Neural cell (in vitro differentiated cells): ENCODE data around the gene ETFA.

Experiments used
- CTCF ChIP-seq: fragments of 450-650 bp; IDR thresholded peaks from 2 replicates; pipeline ENCODE4 v1.5.1; 2014; ENCODE audit warnings: antibody characterized with exemption, mild to moderate bottlenecking, moderate library complexity; ENCODE audit not compliant: poor library complexity, severe bottlenecking
- MXI1 ChIP-seq: fragments of 450-650 bp; conservative IDR thresholded peaks from 2 replicates; pipeline ENCODE4 v1.6.1; 2014; ENCODE audit warnings: antibody characterized with exemption, mild to moderate bottlenecking; ENCODE audit not compliant: poor library complexity, severe bottlenecking
- POLR2AphosphoS5 ChIP-seq: IDR thresholded peaks from 2 replicates; pipeline ENCODE4 v1.6.1; 2012
- TAF1 ChIP-seq: IDR thresholded peaks from 2 replicates; pipeline ENCODE4 v1.6.1; 2012; ENCODE audit warnings: low read depth

- no peak for TF ChIP-seq CTCF
- no peak for TF ChIP-seq POLR2AphosphoS5
- no peak for TF ChIP-seq MXI1
- TF ChIP-seq TAF1: no peak
Observed at GRCh38 chr15:76176487-76177085, 134.7 kb downstream of the ETFA start.
